Fibroblast of the conjunctiva (primary cell): ENCODE results near the gene SPAG16.
A peak's percentile ranks its signal among the peaks of the same experiment; 100 is the strongest.

Experiments
- DNase-seq: peaks from one replicate; pipeline ENCODE4 v3.0.0-alpha.2; 2010; ENCODE audit warnings: low read depth

Gene SPAG16

GRCh38 chr2:214389334-214389733 is 1105.1 kb downstream of the SPAG16 start:
- no peak for DNase-seq

DNA sequence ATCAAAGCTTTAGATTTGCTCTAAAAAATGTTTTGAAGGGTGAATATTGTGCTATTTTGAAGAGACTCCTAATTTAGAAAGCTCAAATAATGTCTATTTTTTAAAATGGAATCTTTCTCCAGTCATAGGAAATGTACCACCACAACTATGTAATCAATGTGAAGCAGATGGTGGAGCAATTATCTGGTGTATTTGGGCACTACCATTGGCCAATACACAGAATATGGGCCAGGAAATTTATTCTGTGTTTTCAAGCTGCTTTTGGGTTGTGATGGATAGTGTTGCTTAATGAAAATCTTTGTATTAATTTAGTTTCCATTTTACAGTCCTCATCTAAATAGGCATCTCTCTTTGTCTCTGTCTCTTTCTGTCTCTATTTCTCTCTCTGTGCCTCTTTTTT is 1109.5 kb downstream of the SPAG16 start:
- DNase-seq, result no peak

DNA sequence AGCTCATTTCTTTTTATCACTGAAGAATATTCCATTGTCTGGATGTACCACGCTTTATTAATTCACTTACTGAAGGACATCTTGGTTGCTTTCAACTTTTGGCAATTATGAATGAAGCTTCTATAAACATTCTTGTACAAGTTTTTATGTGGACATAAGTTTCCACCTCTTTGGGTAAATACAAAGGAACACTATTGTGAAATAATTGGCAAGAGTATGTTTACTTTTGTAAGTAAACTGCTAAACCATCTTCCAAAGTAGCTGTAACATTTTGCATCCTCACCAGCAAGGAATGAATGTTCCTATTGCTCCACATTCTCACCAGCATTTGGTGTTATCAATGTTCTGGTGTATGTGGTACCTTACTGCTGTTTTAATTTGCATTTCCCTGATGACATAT is 1110.8 kb downstream of the SPAG16 start:
- DNase-seq, result no peak

DNA sequence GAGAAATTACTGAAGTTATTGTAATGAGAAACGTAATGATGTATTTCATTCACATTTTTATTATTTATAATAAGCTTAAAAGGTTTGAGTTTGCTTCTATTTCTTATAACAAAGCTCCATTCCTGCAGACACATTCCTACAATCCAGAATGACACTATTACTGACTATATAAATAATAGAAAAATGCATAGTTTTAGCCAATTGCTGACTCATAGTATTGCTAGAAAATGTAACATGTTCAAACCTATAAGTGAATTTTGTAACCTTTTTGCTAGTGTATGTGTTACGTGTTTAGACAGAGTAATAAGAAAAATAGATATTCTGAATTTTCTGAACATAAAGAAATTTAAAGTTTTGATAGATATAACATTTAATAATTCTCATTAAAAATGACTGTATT is 1117.3 kb downstream of the SPAG16 start:
- DNase-seq, result no peak

- DNase-seq, result no peak
These were observed 1126.0 kb downstream of the SPAG16 start for GRCh38 chr2:214410128-214410775.

- peak; percentile 43 for DNase-seq
These were observed 1126.8 kb downstream of the SPAG16 start, which contains the start of gene VWC2L for GRCh38 chr2:214410918-214411554. TSS of gene VWC2L (plus strand) at chr2:214411054. CDS start at chr2:214414194, 3,140 bp downstream.

GRCh38 chr2:214412679-214413078 is 1128.4 kb downstream of the SPAG16 start:
- no peak for DNase-seq

DNA sequence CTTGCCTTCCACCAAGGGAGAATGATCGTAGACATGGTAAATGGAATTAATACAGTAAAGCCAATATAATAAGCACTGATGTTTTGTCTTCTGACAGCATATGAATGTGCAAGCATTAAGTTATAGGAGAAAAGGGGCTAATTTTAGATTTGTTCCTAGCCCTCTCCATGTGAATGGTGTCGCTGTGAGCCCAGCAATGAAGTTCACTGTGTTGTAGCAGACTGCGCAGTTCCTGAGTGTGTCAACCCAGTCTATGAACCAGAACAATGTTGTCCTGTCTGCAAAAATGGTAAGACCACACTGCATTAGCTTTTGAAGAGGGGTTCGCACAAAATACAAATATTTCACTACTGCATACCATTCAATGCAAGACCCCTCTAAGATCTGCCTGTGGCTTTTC is 1152.2 kb downstream of the SPAG16 start:
- no peak for DNase-seq

DNA sequence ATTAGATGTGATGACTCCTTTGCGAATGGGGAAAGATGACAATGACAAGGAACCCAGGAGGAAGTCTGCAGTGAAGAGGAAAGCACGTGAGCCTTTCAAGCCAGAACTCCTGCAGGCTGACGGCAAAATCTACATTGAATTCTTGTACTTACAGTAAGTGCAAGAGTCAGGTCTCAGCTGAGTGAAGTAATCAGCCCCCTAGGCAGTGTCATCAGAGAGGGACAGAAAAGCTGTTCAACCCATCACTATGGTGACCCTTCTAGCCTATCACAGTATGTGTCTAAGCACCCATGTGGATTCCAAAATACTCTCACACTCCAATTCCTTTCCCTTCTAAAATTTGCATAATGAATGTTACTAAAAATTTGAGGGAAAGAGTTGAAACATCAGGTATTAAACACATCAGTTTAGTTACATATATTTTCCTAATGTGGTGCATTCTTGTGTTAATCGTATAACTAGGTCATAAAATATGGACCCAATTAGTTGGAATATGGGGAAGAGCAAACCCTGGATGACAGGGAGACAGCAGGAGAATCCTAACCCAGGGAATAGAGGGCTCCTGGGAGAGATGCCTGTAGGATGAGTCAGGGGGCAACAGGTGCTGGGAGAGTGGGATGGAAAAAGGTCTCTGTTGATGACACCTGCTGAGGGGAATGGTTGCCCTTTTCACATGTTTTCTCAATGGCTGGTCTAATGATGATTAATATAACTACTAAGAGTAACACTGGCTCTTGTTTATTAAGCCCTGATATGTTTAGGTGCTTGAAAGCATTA is 1166.0 kb downstream of the SPAG16 start:
- no peak for DNase-seq

- DNase-seq, result no peak
These were observed 1167.4 kb downstream of the SPAG16 start for GRCh38 chr2:214451516-214452275.
